ENCODE measurements around the gene RALGAPA1. TPM values are rescaled to one million over a fixed set of nuclear protein-coding genes. Genes with fewer than 3 reads are reported as not detected.
"Not testable (repeated sequence)": the region's sequence is repeated elsewhere in the genome, so short reads cannot be mapped to it uniquely, and the experiment has no call there.

Gene RALGAPA1
- total RNA-seq, 1 donor from 2014 or later, result 40.3 TPM

GRCh38 chr14:35619461-35619860 lies 189.6 kb downstream of the RALGAPA1 start:
- intact Hi-C loops (cut with micrococcal nuclease); H3K27ac Mint-ChIP-seq; H3K27me3 Mint-ChIP-seq (ENCODE audit: insufficient read depth): not testable (repeated sequence)

GRCh38 chr14:35617500-35617899 lies 191.6 kb downstream of the RALGAPA1 start:
- Mint-ChIP-seq H3K36me3 (ENCODE audit: low read depth) (peaks cover 30% of the 10 kb centered on the region), H3K4me3 (no peak overlapping the region), H3K9me3 (peaks cover 16% of the 10 kb centered on the region), H3K27me3 (ENCODE audit: insufficient read depth) (no peaks in the 10 kb centered on the region), H3K27ac (no peak overlapping the region), H3K4me1 (ENCODE audit: low read depth) (no peaks in the 10 kb centered on the region)
- no peak for DNase-seq (ENCODE audit: low spot score)
- intact Hi-C loops (cut with micrococcal nuclease), result no loop called here

More at GRCh38 chr14:35619461-35619860, 189.6 kb downstream of the RALGAPA1 start:
- H3K9me3 Mint-ChIP-seq, result peaks cover 16% of the 10 kb centered on the region
- H3K36me3 Mint-ChIP-seq (ENCODE audit: low read depth), result peaks cover 35% of the 10 kb centered on the region
- DNase-seq (ENCODE audit: low spot score); H3K4me1 Mint-ChIP-seq (ENCODE audit: low read depth); H3K4me3 Mint-ChIP-seq: not testable (repeated sequence)

- Mint-ChIP-seq H3K9me3 (peaks cover 14% of the 10 kb centered on the region), H3K4me1 (ENCODE audit: low read depth) (no peaks in the 10 kb centered on the region), H3K36me3 (ENCODE audit: low read depth) (peaks cover 17% of the 10 kb centered on the region), H3K27ac (no peak overlapping the region), H3K27me3 (ENCODE audit: insufficient read depth) (no peaks in the 10 kb centered on the region), H3K4me3 (no peak overlapping the region)
- no peak for DNase-seq (ENCODE audit: low spot score)
- intact Hi-C loops (cut with micrococcal nuclease), result no loop called here
These were observed 201.7 kb downstream of the RALGAPA1 start for GRCh38 chr14:35607380-35607779.

- peaks cover 9% of the 10 kb centered on the region for H3K9me3 Mint-ChIP-seq
- no peak overlapping the region for H3K27ac Mint-ChIP-seq
- DNase-seq (ENCODE audit: low spot score), result no peak
- no peak overlapping the region for H3K4me3 Mint-ChIP-seq
- intact Hi-C loops (cut with micrococcal nuclease), result no loop called here
- H3K27me3 Mint-ChIP-seq (ENCODE audit: insufficient read depth), result no peaks in the 10 kb centered on the region
- peaks cover 22% of the 10 kb centered on the region for H3K36me3 Mint-ChIP-seq (ENCODE audit: low read depth)
- no peaks in the 10 kb centered on the region for H3K4me1 Mint-ChIP-seq (ENCODE audit: low read depth)
These were observed 208.8 kb downstream of the RALGAPA1 start for GRCh38 chr14:35600253-35600652.

- Mint-ChIP-seq H3K9me3 (no peaks in the 10 kb centered on the region), H3K4me1 (ENCODE audit: low read depth) (peaks cover 4% of the 10 kb centered on the region), H3K36me3 (ENCODE audit: low read depth) (peaks cover 14% of the 10 kb centered on the region), H3K27ac (no peak overlapping the region), H3K27me3 (ENCODE audit: insufficient read depth) (no peaks in the 10 kb centered on the region), H3K4me3 (no peak overlapping the region)
- intact Hi-C loops (cut with micrococcal nuclease), result no loop called here
- DNase-seq (ENCODE audit: low spot score), result no peak
These were observed 214.5 kb downstream of the RALGAPA1 start for GRCh38 chr14:35594616-35595015.

- H3K4me3 Mint-ChIP-seq; H3K4me1 Mint-ChIP-seq (ENCODE audit: low read depth); H3K9me3 Mint-ChIP-seq: not testable (repeated sequence)
These were observed 221.7 kb downstream of the RALGAPA1 start for GRCh38 chr14:35587373-35587772.

GRCh38 chr14:35578639-35579038 lies 230.5 kb downstream of the RALGAPA1 start:
- Mint-ChIP-seq H3K36me3 (ENCODE audit: low read depth) (peaks cover 7% of the 10 kb centered on the region), H3K9me3 (no peaks in the 10 kb centered on the region), H3K4me3 (no peak overlapping the region), H3K27ac (no peak overlapping the region), H3K27me3 (ENCODE audit: insufficient read depth) (no peaks in the 10 kb centered on the region), H3K4me1 (ENCODE audit: low read depth) (no peaks in the 10 kb centered on the region)
- intact Hi-C loops (cut with micrococcal nuclease), result no loop called here
- DNase-seq (ENCODE audit: low spot score), result no peak

More at GRCh38 chr14:35587373-35587772, 221.7 kb downstream of the RALGAPA1 start:
- DNase-seq (ENCODE audit: low spot score); intact Hi-C loops (cut with micrococcal nuclease); H3K27me3 Mint-ChIP-seq (ENCODE audit: insufficient read depth); H3K27ac Mint-ChIP-seq: not testable (repeated sequence)
- peaks cover 21% of the 10 kb centered on the region for H3K36me3 Mint-ChIP-seq (ENCODE audit: low read depth)

- Mint-ChIP-seq H3K27ac (no peak overlapping the region), H3K36me3 (ENCODE audit: low read depth) (peaks cover 5% of the 10 kb centered on the region), H3K9me3 (no peaks in the 10 kb centered on the region), H3K4me3 (no peak overlapping the region), H3K4me1 (ENCODE audit: low read depth) (no peaks in the 10 kb centered on the region), H3K27me3 (ENCODE audit: insufficient read depth) (no peaks in the 10 kb centered on the region)
- DNase-seq (ENCODE audit: low spot score), result no peak
- intact Hi-C loops (cut with micrococcal nuclease), result no loop called here
These were observed 231.0 kb downstream of the RALGAPA1 start for GRCh38 chr14:35578135-35578534.

- no peaks in the 10 kb centered on the region for H3K27me3 Mint-ChIP-seq (ENCODE audit: insufficient read depth)
- H3K9me3 Mint-ChIP-seq, result no peaks in the 10 kb centered on the region
- peaks cover 5% of the 10 kb centered on the region for H3K36me3 Mint-ChIP-seq (ENCODE audit: low read depth)
- no peak overlapping the region for H3K4me3 Mint-ChIP-seq
- intact Hi-C loops (cut with micrococcal nuclease), result no loop called here
- DNase-seq (ENCODE audit: low spot score), result no peak
- H3K4me1 Mint-ChIP-seq (ENCODE audit: low read depth), result no peaks in the 10 kb centered on the region
- H3K27ac Mint-ChIP-seq, result no peak overlapping the region
These were observed 232.2 kb downstream of the RALGAPA1 start for GRCh38 chr14:35576856-35577255.

- intact Hi-C loops (cut with micrococcal nuclease), result no loop called here
- no peaks in the 10 kb centered on the region for H3K27me3 Mint-ChIP-seq (ENCODE audit: insufficient read depth)
- no peaks in the 10 kb centered on the region for H3K4me1 Mint-ChIP-seq (ENCODE audit: low read depth)
- H3K36me3 Mint-ChIP-seq (ENCODE audit: low read depth), result peaks cover 5% of the 10 kb centered on the region
- H3K4me3 Mint-ChIP-seq, result no peak overlapping the region
- H3K27ac Mint-ChIP-seq, result no peak overlapping the region
- H3K9me3 Mint-ChIP-seq, result no peaks in the 10 kb centered on the region
- DNase-seq (ENCODE audit: low spot score), result no peak
These were observed 232.8 kb downstream of the RALGAPA1 start for GRCh38 chr14:35576260-35576659.

GRCh38 chr14:35573911-35574310 lies 235.2 kb downstream of the RALGAPA1 start:
- no peaks in the 10 kb centered on the region for H3K4me1 Mint-ChIP-seq (ENCODE audit: low read depth)
- H3K4me3 Mint-ChIP-seq, result no peak overlapping the region
- intact Hi-C loops (cut with micrococcal nuclease), result no loop called here
- no peak overlapping the region for H3K27ac Mint-ChIP-seq
- peaks cover 3% of the 10 kb centered on the region for H3K36me3 Mint-ChIP-seq (ENCODE audit: low read depth)
- no peak for DNase-seq (ENCODE audit: low spot score)
- no peaks in the 10 kb centered on the region for H3K27me3 Mint-ChIP-seq (ENCODE audit: insufficient read depth)
- no peaks in the 10 kb centered on the region for H3K9me3 Mint-ChIP-seq

GRCh38 chr14:35571598-35571997 lies 237.5 kb downstream of the RALGAPA1 start:
- H3K9me3 Mint-ChIP-seq, result no peaks in the 10 kb centered on the region

GRCh38 chr14:35565871-35566464 lies 243.1 kb downstream of the RALGAPA1 start:
- Mint-ChIP-seq H3K9me3 (no peaks in the 10 kb centered on the region), H3K4me1 (ENCODE audit: low read depth) (no peaks in the 10 kb centered on the region), H3K27ac (no peak overlapping the region), H3K36me3 (ENCODE audit: low read depth) (no peaks in the 10 kb centered on the region), H3K27me3 (ENCODE audit: insufficient read depth) (no peaks in the 10 kb centered on the region), H3K4me3 (no peak overlapping the region)
- intact Hi-C loops (cut with micrococcal nuclease), result no loop called here
- DNase-seq (ENCODE audit: low spot score), result no peak

More at GRCh38 chr14:35571598-35571997, 237.5 kb downstream of the RALGAPA1 start:
- intact Hi-C loops (cut with micrococcal nuclease), result no loop called here
- DNase-seq (ENCODE audit: low spot score), result no peak
- Mint-ChIP-seq H3K4me3 (no peak overlapping the region), H3K27me3 (ENCODE audit: insufficient read depth) (no peaks in the 10 kb centered on the region), H3K27ac (no peak overlapping the region), H3K36me3 (ENCODE audit: low read depth) (peaks cover 2% of the 10 kb centered on the region), H3K4me1 (ENCODE audit: low read depth) (no peaks in the 10 kb centered on the region)

GRCh38 chr14:35558680-35559079 lies 250.4 kb downstream of the RALGAPA1 start:
- no peak overlapping the region for H3K4me3 Mint-ChIP-seq
- intact Hi-C loops (cut with micrococcal nuclease), result no loop called here
- H3K27me3 Mint-ChIP-seq (ENCODE audit: insufficient read depth), result no peaks in the 10 kb centered on the region
- no peak overlapping the region for H3K27ac Mint-ChIP-seq
- no peaks in the 10 kb centered on the region for H3K4me1 Mint-ChIP-seq (ENCODE audit: low read depth)
- no peaks in the 10 kb centered on the region for H3K9me3 Mint-ChIP-seq
- DNase-seq (ENCODE audit: low spot score), result no peak
- H3K36me3 Mint-ChIP-seq (ENCODE audit: low read depth), result no peaks in the 10 kb centered on the region
